CD14-positive monocyte (primary cell): ENCODE data around the gene TMEM114. TPM values are rescaled to one million over a fixed set of nuclear protein-coding genes. Genes with fewer than 3 reads are reported as not detected.

Source experiments
- DNase-seq, 3 donors: peaks; one replicate each; pipeline ENCODE4 v3.0.0-alpha.2; 2011 to 2022
- H2AFZ ChIP-seq: 2 replicates; pipeline ENCODE4 v1.6.0; 2012; ENCODE audit warnings: mild to moderate bottlenecking, low read depth, low read length, inconsistent platforms; ENCODE audit not compliant: insufficient read depth, poor library complexity, severe bottlenecking
- H3K27ac ChIP-seq, 2 donors: 1 replicate in 1 of 2; 2 replicates in 1 of 2; pipeline ENCODE4 v1.5.1; 2012 to 2013; ENCODE audit warnings: low read length in 2 of 2, control low read depth in 1 of 2, inconsistent platforms in 1 of 2, low read depth in 1 of 2, mild to moderate bottlenecking in 1 of 2
- H3K27me3 ChIP-seq, 2 donors: one replicate each; pipeline versions ENCODE4 v1.6.0 to v1.6.1; 2011 to 2013; ENCODE audit warnings: low read length in 2 of 2; ENCODE audit not compliant: control insufficient read depth in 2 of 2, insufficient read depth in 2 of 2
- H3K36me3 ChIP-seq, 2 donors: replicated peaks in 1 of 2; 1 replicate in 1 of 2; 2 replicates in 1 of 2; pipeline versions ENCODE4 v1.5.1 to v1.6.1; 2012 to 2013; ENCODE audit warnings: low read length in 2 of 2, control low read depth in 1 of 2, inconsistent platforms in 1 of 2, mild to moderate bottlenecking in 1 of 2; ENCODE audit not compliant: insufficient read depth in 2 of 2, control insufficient read depth in 1 of 2
- H3K4me1 ChIP-seq, 2 donors: 1 replicate in 1 of 2; 2 replicates in 1 of 2; pipeline versions ENCODE4 v1.5.1 to v1.6.1; 2012 to 2013; ENCODE audit warnings: low read length in 2 of 2, control low read depth in 1 of 2, inconsistent platforms in 1 of 2, mild to moderate bottlenecking in 1 of 2, moderate library complexity in 1 of 2; ENCODE audit not compliant: insufficient read depth in 2 of 2, control insufficient read depth in 1 of 2
- H3K4me2 ChIP-seq: replicated peaks from 2 replicates; pipeline ENCODE3; 2012; ENCODE audit warnings: low read length, moderate library complexity, mild to moderate bottlenecking; ENCODE audit not compliant: poor library complexity, severe bottlenecking; ENCODE audit errors: extremely low read depth
- H3K4me3 ChIP-seq, 3 experiments: fragments of 200-600 bp in 1 of 3; sonication (generic) in 1 of 3; replicated peaks in 1 of 3; 1 replicate in 2 of 3; 2 replicates in 1 of 3; pipeline ENCODE4 v1.5.1; 2011 to 2013; ENCODE audit warnings: low read length in 3 of 3, mild to moderate bottlenecking in 3 of 3, control low read depth in 2 of 3, low read depth in 2 of 3, inconsistent platforms in 1 of 3, moderate library complexity in 1 of 3
- H3K79me2 ChIP-seq: 2 replicates; pipeline ENCODE4 v1.6.0; 2012; ENCODE audit warnings: mild to moderate bottlenecking, control low read depth, inconsistent platforms, low read length, moderate library complexity; ENCODE audit not compliant: insufficient read depth
- H3K9ac ChIP-seq: 2 replicates; pipeline ENCODE4 v1.6.0; 2017; ENCODE audit warnings: low read length, mild to moderate bottlenecking; ENCODE audit not compliant: insufficient read depth, poor library complexity, severe bottlenecking
- H3K9me3 ChIP-seq, 2 donors: replicated peaks in 1 of 2; 1 replicate in 1 of 2; 2 replicates in 1 of 2; pipeline versions ENCODE4 v1.5.1 to v1.6.1; 2012 to 2013; ENCODE audit warnings: low read length in 2 of 2, control low read depth in 1 of 2; ENCODE audit not compliant: control insufficient read depth in 1 of 2, insufficient read depth in 1 of 2
- H4K20me1 ChIP-seq: 2 replicates; pipeline ENCODE4 v1.6.0; 2012; ENCODE audit warnings: mild to moderate bottlenecking, low read length, control low read depth, moderate library complexity; ENCODE audit not compliant: insufficient read depth
- H3K27ac Mint-ChIP-seq, 7 donors: one replicate each; pipeline ENCODE4 v1.8.0; 2020; ENCODE audit warnings: mild to moderate bottlenecking in 7 of 7, mixed read lengths in 7 of 7, moderate library complexity in 6 of 7, inconsistent platforms in 2 of 7
- H3K27me3 Mint-ChIP-seq, 3 donors: one replicate each; pipeline ENCODE4 v1.8.0; 2021 to 2022; ENCODE audit warnings: low read depth in 3 of 3, mild to moderate bottlenecking in 3 of 3, mixed read lengths in 3 of 3, moderate library complexity in 3 of 3, inconsistent platforms in 1 of 3
- H3K36me3 Mint-ChIP-seq, 2 donors: one replicate each; pipeline ENCODE4 v1.8.0; 2020; ENCODE audit warnings: mixed read lengths in 2 of 2, inconsistent platforms in 1 of 2, mild to moderate bottlenecking in 1 of 2
- H3K4me1 Mint-ChIP-seq: one replicate; pipeline ENCODE4 v1.8.0; 2020; ENCODE audit warnings: mild to moderate bottlenecking, mixed read lengths
- H3K4me3 Mint-ChIP-seq, 2 donors: one replicate each; pipeline ENCODE4 v1.8.0; 2020; ENCODE audit warnings: mild to moderate bottlenecking in 2 of 2, mixed read lengths in 2 of 2, moderate library complexity in 1 of 2
- H3K9me3 Mint-ChIP-seq, 7 donors: one replicate each; pipeline ENCODE4 v1.8.0; 2020 to 2022; ENCODE audit warnings: mixed read lengths in 7 of 7, mild to moderate bottlenecking in 6 of 7, moderate library complexity in 6 of 7, inconsistent platforms in 2 of 7
- CTCF ChIP-seq: fragments of 200-600 bp; IDR thresholded peaks from one replicate; pipeline ENCODE4 v1.8.0; 2022; ENCODE audit warnings: antibody characterized with exemption, mild to moderate bottlenecking
- WGBS: methylation state at CpG from one replicate; pipeline ENCODE4 v1.1.5; 2013; ENCODE audit warnings: missing lambda C conversion rate; ENCODE audit not compliant: insufficient coverage; 5-methylcytosine and 5-hydroxymethylcytosine counted together
- intact Hi-C, 2 donors: fragments of 100-400 bp; cut with micrococcal nuclease; formaldehyde crosslinking; loops; one replicate each; pipeline versions ENCODE4 v1.15.0 to v1.15.1; 2023
- polyA plus RNA-seq, 3 donors: library from polyadenylated mRNA; depleted of rRNA in 1 of 3; unstranded in 2 of 3; stranded (reverse) in 1 of 3; fragments of 300-500 nt in 2 of 3; fragments of >200 nt in 1 of 3; fragmentation: Illumina TruSeq in 2 of 3; gene quantifications; 1 replicate in 2 of 3; 2 replicates in 1 of 3; pipeline ENCODE4 v1.2.3, GENCODE V29; 2012 to 2021

TMEM114 gene
- polyA plus RNA-seq, 3 donors = not detected

GRCh38 chr16:8619671-8620370 lies 29.5 kb upstream of the TMEM114 start:
- H3K4me3 Mint-ChIP-seq = no peak overlapping the region
- peaks cover 0 to 3% (median 0%) of the 10 kb centered on the region in 7 donors for H3K9me3 Mint-ChIP-seq
- Histone ChIP-seq H3K4me3 (no peak overlapping the region), H3K4me2 (no peak overlapping the region), H3K9ac (no peak overlapping the region), H4K20me1 (no peaks in the 10 kb centered on the region), H2AFZ (peak overlapping the region; percentile 49), H3K27ac (no peak overlapping the region), H3K9me3 (no peaks in the 10 kb centered on the region), H3K4me1 (peaks cover 12 to 13% of the 10 kb centered on the region in 2 donors), H3K27me3 (peaks cover 14 to 19% of the 10 kb centered on the region in 2 donors), H3K79me2 (peaks cover 34% of the 10 kb centered on the region), H3K36me3 (peaks cover 0 to 11% of the 10 kb centered on the region in 2 donors)
- H3K36me3 Mint-ChIP-seq = peaks cover 8 to 11% of the 10 kb centered on the region in 2 donors
- DNase-seq = no peak
- no CpG with 5 or more reads among the region's 5 CpGs for WGBS
- intact Hi-C loops = no loop called here
- H3K4me1 Mint-ChIP-seq = peaks cover 23% of the 10 kb centered on the region
- H3K27me3 Mint-ChIP-seq = peaks cover 32 to 45% (median 36%) of the 10 kb centered on the region in 3 donors
- no peak for TF ChIP-seq CTCF
- H3K27ac Mint-ChIP-seq = no peak overlapping the region

GRCh38 chr16:8614435-8615029 lies 24.2 kb upstream of the TMEM114 start:
- intact Hi-C loops = loop anchor here in 1 of 2 donors (2.0 kb wide), 1 partner anchor 40 kb away; no protein-coding TSS in a partner anchor

More at GRCh38 chr16:8614435-8615029, 24.2 kb upstream of the TMEM114 start:
- Mint-ChIP-seq H3K9me3 (no peaks in the 10 kb centered on the region), H3K4me3 (no peak overlapping the region), H3K4me1 (no peaks in the 10 kb centered on the region), H3K27ac (peak overlapping the region in 1 of 7 donors; percentile 2), H3K36me3 (no peaks in the 10 kb centered on the region), H3K27me3 (peaks cover 35 to 64% (median 43%) of the 10 kb centered on the region in 3 donors)
- peak in 1 of 3 donors; percentile 25 for DNase-seq
- no peak for TF ChIP-seq CTCF
- Histone ChIP-seq H3K9me3 (no peaks in the 10 kb centered on the region), H3K4me3 (no peak overlapping the region), H4K20me1 (no peaks in the 10 kb centered on the region), H3K27me3 (peaks cover 19 to 21% of the 10 kb centered on the region in 2 donors), H3K4me1 (no peaks in the 10 kb centered on the region), H3K79me2 (no peaks in the 10 kb centered on the region), H2AFZ (no peak overlapping the region), H3K27ac (no peak overlapping the region), H3K36me3 (no peaks in the 10 kb centered on the region), H3K9ac (no peak overlapping the region), H3K4me2 (no peak overlapping the region)
- WGBS = 82% methylated on average over 3 of the region's 9 CpGs
